AG09309 (cell line): ENCODE data around the gene AIP.
"Not testable (repeated sequence)": the region's sequence is repeated elsewhere in the genome, so short reads cannot be mapped to it uniquely, and the experiment has no call there.

ENCODE experiments used
- DNase-seq: peaks from one replicate; pipeline ENCODE4 v3.0.0-alpha.2; 2010; ENCODE audit warnings: low read depth
- H3K4me3 ChIP-seq: 2 replicates; pipeline ENCODE4 v1.5.1; 2011; ENCODE audit warnings: mild to moderate bottlenecking, low read depth, low read length, moderate library complexity; ENCODE audit not compliant: control insufficient read depth
- TF ChIP-seq, protein P1 (sequence below): IDR thresholded peaks from 2 replicates; pipeline ENCODE4 v1.5.1; 2011; ENCODE audit warnings: mild to moderate bottlenecking, low read depth, low read length, inconsistent platforms; ENCODE audit not compliant: insufficient read depth, control insufficient read depth; ENCODE audit errors: missing control alignments

AIP gene

DNA sequence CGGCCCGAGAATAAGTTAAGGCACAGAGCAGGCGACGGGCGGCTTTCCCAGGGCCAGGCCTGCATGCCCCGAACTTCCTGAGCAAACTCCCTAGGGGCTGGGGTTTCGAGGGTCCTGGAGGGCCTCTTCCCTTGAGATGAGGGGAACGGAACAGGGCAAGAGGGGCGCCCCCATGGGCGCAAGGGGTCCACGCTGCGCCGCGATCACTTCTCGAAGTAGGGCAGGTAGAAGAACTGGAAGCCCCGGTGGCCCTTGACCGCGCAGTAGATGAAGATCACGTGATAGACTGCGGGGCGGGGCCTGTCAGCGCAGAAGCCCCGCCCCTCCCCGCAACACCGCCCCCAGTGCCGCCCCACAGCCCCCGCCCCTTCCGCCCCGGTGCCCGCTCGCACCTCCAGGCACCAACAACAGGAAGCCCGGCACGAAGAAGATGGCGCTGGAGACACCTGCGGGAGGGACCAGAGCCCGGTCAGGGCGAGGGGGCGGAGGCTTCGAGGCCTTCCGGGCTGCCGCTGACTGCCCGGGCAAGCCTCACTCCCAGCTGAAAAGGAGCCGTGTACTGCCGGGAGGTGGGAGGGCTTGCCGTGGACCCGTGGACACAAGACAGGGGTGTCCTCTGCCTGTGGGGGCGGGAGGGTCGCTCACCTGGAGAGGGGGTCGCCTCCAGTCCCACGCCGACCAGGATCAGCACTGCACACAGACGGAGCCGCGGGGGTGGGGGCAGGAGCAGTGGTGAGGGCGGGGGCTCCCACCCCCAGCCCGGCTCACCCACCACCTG, 18.2 kb upstream of the AIP start:
- TF ChIP-seq, protein P1, sequence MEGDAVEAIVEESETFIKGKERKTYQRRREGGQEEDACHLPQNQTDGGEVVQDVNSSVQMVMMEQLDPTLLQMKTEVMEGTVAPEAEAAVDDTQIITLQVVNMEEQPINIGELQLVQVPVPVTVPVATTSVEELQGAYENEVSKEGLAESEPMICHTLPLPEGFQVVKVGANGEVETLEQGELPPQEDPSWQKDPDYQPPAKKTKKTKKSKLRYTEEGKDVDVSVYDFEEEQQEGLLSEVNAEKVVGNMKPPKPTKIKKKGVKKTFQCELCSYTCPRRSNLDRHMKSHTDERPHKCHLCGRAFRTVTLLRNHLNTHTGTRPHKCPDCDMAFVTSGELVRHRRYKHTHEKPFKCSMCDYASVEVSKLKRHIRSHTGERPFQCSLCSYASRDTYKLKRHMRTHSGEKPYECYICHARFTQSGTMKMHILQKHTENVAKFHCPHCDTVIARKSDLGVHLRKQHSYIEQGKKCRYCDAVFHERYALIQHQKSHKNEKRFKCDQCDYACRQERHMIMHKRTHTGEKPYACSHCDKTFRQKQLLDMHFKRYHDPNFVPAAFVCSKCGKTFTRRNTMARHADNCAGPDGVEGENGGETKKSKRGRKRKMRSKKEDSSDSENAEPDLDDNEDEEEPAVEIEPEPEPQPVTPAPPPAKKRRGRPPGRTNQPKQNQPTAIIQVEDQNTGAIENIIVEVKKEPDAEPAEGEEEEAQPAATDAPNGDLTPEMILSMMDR = no peak
- DNase-seq = no peak
- no peak overlapping the region for H3K4me3 ChIP-seq

DNA sequence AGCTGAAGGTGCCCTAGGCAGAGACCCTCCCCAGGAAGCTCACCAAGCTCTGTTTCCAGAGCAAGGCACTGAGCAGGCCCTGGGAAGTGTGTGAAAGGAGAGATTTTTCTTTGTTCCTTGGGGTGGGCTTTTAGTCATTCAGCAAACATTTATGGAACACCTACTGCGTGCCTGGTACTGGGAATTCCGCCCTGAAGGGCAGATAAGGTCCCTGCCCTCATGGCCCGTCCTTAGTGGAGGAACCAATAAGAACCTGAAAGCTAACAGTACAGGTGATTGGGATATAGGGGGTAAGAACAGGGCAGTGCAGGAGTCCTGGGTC, 17.7 kb upstream of the AIP start:
- TF ChIP-seq, protein P1 = no peak
- H3K4me3 ChIP-seq = no peak overlapping the region
- DNase-seq = no peak

GRCh38 chr11:67465530-67465929, 17.3 kb upstream of the AIP start:
- not testable (repeated sequence) for H3K4me3 ChIP-seq, DNase-seq

- no peak for DNase-seq
- TF ChIP-seq, protein P1 = no peak
- H3K4me3 ChIP-seq = no peak overlapping the region
Observed at GRCh38 chr11:67466367-67466766, 16.5 kb upstream of the AIP start.

DNA sequence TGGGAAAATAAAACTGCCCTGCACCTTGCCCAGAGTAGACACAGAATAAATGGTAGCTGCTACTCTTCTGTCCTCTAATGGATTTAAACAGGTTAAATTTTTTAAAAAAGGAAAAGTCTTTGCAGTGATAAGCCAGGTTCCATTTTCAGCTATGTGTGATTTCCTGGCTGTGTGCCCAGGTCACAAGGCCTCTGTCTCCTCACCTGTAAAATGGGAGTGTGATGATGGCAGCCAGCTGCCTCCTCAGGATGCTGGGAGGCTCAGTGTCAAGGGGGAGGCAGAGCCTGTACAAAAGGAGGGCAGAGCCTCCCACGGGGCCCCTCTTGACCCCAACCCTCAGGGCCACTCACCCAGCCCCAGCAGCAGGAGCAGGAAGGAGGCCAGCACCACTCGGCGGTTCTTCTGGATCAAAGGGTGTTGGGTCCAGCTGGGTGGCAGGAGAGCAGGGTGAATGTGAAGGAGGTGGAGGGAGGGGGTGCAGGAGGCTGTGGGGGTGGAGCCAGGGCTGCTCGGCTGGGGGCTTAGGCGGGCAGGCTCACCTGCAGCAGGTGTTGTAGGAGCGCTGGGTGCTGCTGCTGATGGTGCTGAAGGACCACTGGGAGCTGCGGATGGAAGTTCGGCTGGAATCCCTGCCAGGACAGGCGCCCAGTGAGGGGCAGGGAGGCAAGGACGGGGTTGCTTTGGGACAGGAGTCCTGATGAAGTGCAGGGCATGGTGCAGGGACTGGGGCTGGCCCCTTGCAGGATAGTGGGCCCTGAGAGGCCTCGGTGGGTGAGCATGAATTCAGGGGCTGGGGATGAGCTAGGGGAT, 15.7 kb upstream of the AIP start:
- TF ChIP-seq, protein P1 = no peak
- H3K4me3 ChIP-seq = no peak overlapping the region
- no peak for DNase-seq

GRCh38 chr11:67468056-67468455, 14.8 kb upstream of the AIP start:
- peak overlapping the region; percentile 87 for H3K4me3 ChIP-seq
- DNase-seq = no peak

GRCh38 chr11:67468456-67468758, 14.4 kb upstream of the AIP start:
- DNase-seq = no peak
- H3K4me3 ChIP-seq = peak overlapping the region; percentile 87
- TF ChIP-seq, protein P1 = no peak

More at GRCh38 chr11:67468056-67468455, 14.8 kb upstream of the AIP start:
- TF ChIP-seq, protein P1 = no peak
